ENCODE data around the gene NUDT3. TPM values are rescaled to one million over a fixed set of nuclear protein-coding genes. Genes with fewer than 3 reads are reported as not detected.

Gene NUDT3
- total and polyA plus RNA-seq, 9 donors: 16.0 to 60.7 (median 50.2) TPM

DNA sequence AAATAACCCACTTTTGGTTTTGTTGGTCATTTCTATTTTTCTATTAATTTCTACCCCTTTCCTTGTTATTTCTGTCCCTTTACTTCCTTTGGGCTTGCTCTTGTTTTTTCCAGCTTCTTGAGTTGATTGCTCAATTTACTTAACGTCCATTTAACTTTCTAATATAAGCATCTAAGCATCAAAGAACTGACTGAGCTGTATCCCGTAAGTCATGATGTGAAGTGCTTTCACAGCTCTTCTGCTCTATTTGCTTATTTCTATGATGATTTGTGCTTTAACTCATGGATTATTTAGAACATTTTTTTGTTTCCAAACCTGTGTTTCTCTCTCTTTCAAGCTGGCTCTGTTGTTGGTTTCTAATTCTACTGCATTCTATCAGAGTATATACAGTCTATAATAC lies 87.0 kb downstream of the NUDT3 start:
- Histone ChIP-seq H3K36me3 (no peaks in the 10 kb centered on the region), H3K4me3 (no peak overlapping the region), H3K4me1 (ENCODE audit: insufficient read depth) (peaks cover 9% of the 10 kb centered on the region), H3K27me3 (no peaks in the 10 kb centered on the region), H3K9me3 (peaks cover 0 to 4% of the 10 kb centered on the region in 2 donors), H3K27ac (no peak overlapping the region)
- intact Hi-C loops (cut with DNase I): no loop called here
- TF ChIP-seq EP300 (IDR thresholded peaks at IDR 0.05) (no peak), POLR2A (IDR thresholded peaks at IDR 0.05) (no peak)
- TF ChIP-seq, protein P1, sequence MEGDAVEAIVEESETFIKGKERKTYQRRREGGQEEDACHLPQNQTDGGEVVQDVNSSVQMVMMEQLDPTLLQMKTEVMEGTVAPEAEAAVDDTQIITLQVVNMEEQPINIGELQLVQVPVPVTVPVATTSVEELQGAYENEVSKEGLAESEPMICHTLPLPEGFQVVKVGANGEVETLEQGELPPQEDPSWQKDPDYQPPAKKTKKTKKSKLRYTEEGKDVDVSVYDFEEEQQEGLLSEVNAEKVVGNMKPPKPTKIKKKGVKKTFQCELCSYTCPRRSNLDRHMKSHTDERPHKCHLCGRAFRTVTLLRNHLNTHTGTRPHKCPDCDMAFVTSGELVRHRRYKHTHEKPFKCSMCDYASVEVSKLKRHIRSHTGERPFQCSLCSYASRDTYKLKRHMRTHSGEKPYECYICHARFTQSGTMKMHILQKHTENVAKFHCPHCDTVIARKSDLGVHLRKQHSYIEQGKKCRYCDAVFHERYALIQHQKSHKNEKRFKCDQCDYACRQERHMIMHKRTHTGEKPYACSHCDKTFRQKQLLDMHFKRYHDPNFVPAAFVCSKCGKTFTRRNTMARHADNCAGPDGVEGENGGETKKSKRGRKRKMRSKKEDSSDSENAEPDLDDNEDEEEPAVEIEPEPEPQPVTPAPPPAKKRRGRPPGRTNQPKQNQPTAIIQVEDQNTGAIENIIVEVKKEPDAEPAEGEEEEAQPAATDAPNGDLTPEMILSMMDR (IDR thresholded peaks at IDR 0.05): no peak
- 54 to 56% (median 55%) methylated on average over 2 of the region's 2 CpGs for WGBS, 3 donors
- no peak for DNase-seq

DNA sequence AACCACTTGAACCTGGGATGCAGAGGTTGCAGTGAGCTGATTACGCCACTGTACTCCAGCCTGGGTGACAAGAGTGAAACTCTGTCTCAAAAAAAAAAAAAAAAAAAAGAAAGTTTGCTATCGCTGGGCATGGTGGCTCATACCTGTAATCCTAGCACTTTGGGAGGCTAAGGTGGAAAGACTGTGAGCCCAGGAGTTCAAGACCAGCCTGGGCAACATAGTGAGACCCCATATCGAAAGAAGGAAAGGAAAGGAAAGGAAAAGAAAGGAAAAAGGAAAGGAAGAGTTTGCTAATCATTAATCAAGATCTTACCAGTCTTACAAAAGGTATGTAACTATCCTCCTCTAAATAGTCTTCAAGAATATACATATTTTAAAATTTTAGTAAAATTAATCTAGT lies 88.3 kb downstream of the NUDT3 start:
- no peaks in the 10 kb centered on the region for H3K27me3 ChIP-seq
- WGBS, 3 donors: 94 to 97% (median 95%) methylated on average over 3 of the region's 3 CpGs
- peaks cover 9% of the 10 kb centered on the region for H3K4me1 ChIP-seq (ENCODE audit: insufficient read depth)
- no peaks in the 10 kb centered on the region for H3K36me3 ChIP-seq
- peaks cover 0 to 4% of the 10 kb centered on the region in 2 donors for H3K9me3 ChIP-seq
- DNase-seq: no peak
- TF ChIP-seq EP300 (IDR thresholded peaks at IDR 0.05) (no peak), POLR2A (IDR thresholded peaks at IDR 0.05) (no peak)
- TF ChIP-seq, protein P1 (IDR thresholded peaks at IDR 0.05): no peak
- intact Hi-C loops (cut with DNase I): no loop called here
- H3K4me3 ChIP-seq: no peak overlapping the region
- H3K27ac ChIP-seq: no peak overlapping the region

DNA sequence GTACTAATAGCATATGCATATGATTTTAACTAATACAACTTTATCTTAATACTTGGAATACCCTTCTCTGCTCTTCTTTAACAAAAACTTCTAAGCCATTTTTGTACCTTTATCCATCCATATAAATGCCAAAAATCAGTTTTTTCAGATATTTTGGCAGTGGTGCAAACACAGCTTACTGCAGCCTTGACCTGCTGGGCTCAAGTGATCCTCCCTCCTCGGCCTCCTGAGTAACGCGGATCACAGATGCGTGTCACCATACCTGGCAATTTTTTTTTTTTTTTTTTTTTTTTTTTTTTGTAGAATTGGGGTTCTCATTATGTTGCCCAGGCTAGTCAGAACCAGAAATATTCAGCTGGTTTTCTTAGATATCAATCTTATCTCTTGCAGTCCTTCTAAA lies 89.5 kb downstream of the NUDT3 start:
- Histone ChIP-seq H3K4me1 (ENCODE audit: insufficient read depth) (peaks cover 9% of the 10 kb centered on the region), H3K27ac (no peak overlapping the region), H3K9me3 (peaks cover 0 to 4% of the 10 kb centered on the region in 2 donors), H3K27me3 (no peaks in the 10 kb centered on the region), H3K4me3 (no peak overlapping the region), H3K36me3 (no peaks in the 10 kb centered on the region)
- WGBS, 3 donors: 57 to 87% (median 83%) methylated on average over 4 of the region's 4 CpGs
- DNase-seq: no peak
- no peak for TF ChIP-seq EP300 (IDR thresholded peaks at IDR 0.05)
- TF ChIP-seq POLR2A (IDR thresholded peaks at IDR 0.05): no peak
- TF ChIP-seq, protein P1 (IDR thresholded peaks at IDR 0.05): no peak
- intact Hi-C loops (cut with DNase I): no loop called here

DNA sequence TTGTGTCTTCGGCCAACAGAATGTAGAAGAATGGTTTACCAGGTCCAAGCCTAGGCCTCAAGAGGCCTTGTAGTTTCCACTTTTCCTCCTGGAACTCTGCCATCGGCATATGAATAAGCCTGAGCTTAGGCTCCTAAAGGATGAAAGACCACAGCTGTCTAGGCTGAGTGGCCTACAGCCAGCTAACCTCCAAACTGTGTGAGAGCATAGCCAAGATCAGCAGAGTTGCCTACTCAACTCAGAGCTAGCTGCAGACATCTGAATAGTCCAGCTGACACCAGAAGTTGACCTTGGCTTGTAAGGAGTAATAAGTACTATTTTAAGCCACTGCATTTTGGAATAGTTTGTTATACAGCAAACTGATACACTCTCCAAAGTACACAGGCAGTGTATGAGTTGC lies 91.1 kb downstream of the NUDT3 start:
- Histone ChIP-seq H3K27ac (no peak overlapping the region), H3K4me1 (ENCODE audit: insufficient read depth) (peaks cover 9% of the 10 kb centered on the region), H3K36me3 (no peaks in the 10 kb centered on the region), H3K9me3 (peaks cover 0 to 4% of the 10 kb centered on the region in 2 donors), H3K4me3 (no peak overlapping the region), H3K27me3 (no peaks in the 10 kb centered on the region)
- peak in 2 of 5 donors; percentile 38 to 49 for DNase-seq
- intact Hi-C loops (cut with DNase I): no loop called here
- TF ChIP-seq EP300 (IDR thresholded peaks at IDR 0.05) (no peak), POLR2A (IDR thresholded peaks at IDR 0.05) (no peak)
- TF ChIP-seq, protein P1 (IDR thresholded peaks at IDR 0.05): no peak
- WGBS, 3 donors: 15 to 33% (median 20%) methylated on average over 2 of the region's 2 CpGs

Data from ovary (tissue), 9 donors.